NT2/D1 (cell line): ENCODE results near the gene PIGO.
A peak's percentile ranks its signal among the peaks of the same experiment; 100 is the strongest.

Source experiments
- DNase-seq: peaks from one replicate; pipeline ENCODE4 v3.0.0-alpha.2; 2011; ENCODE audit warnings: low read depth, low spot score
- H3K27me3 ChIP-seq: 2 replicates; pipeline ENCODE4 v1.6.0; 2011; ENCODE audit warnings: mild to moderate bottlenecking; ENCODE audit not compliant: insufficient read length, insufficient read depth
- H3K36me3 ChIP-seq: 2 replicates; pipeline ENCODE4 v1.6.1; 2011; ENCODE audit warnings: mild to moderate bottlenecking, low read length, mixed read lengths; ENCODE audit not compliant: insufficient read depth, insufficient read length
- H3K4me1 ChIP-seq: 2 replicates; pipeline ENCODE4 v1.5.1; 2011; ENCODE audit not compliant: insufficient read depth, insufficient read length
- H3K4me3 ChIP-seq: 2 replicates; pipeline ENCODE4 v1.5.1; 2011; ENCODE audit warnings: low read depth; ENCODE audit not compliant: insufficient read length
- H3K9ac ChIP-seq: 2 replicates; pipeline ENCODE4 v1.6.0; 2011; ENCODE audit warnings: low read depth; ENCODE audit not compliant: insufficient read length
- H3K9me3 ChIP-seq: 2 replicates; pipeline ENCODE4 v1.5.1; 2011; ENCODE audit warnings: mild to moderate bottlenecking, low read length; ENCODE audit not compliant: insufficient read depth
- SUZ12 ChIP-seq: IDR thresholded peaks from 2 replicates; pipeline ENCODE4 v1.6.1; 2011; ENCODE audit not compliant: insufficient read length, insufficient read depth; ENCODE audit errors: extremely low read depth
- YY1 ChIP-seq: IDR thresholded peaks from 2 replicates; pipeline ENCODE4 v1.6.1; 2011; ENCODE audit not compliant: insufficient read length, insufficient read depth
- ZNF274 ChIP-seq: IDR thresholded peaks from 2 replicates; pipeline ENCODE4 v1.6.1; 2011; ENCODE audit warnings: mild to moderate bottlenecking, low read depth, low read length

Gene PIGO

GRCh38 chr9:35085078-35085477 is 11.3 kb downstream of the PIGO start:
- Histone ChIP-seq H3K9me3 (no peaks in the 10 kb centered on the region), H3K4me1 (peaks cover 2% of the 10 kb centered on the region), H3K9ac (no peak overlapping the region), H3K27me3 (no peaks in the 10 kb centered on the region), H3K4me3 (no peak overlapping the region), H3K36me3 (peaks cover 46% of the 10 kb centered on the region)
- DNase-seq, result no peak
- no peak for TF ChIP-seq YY1
- TF ChIP-seq SUZ12, result no peak
- no peak for TF ChIP-seq ZNF274

GRCh38 chr9:35079426-35080341 is 16.7 kb downstream of the PIGO start, which contains the start of gene FANCG:
FANCG (minus strand) TSS chr9:35079942; CDS start chr9:35079524, 418 bp downstream.
- TF ChIP-seq SUZ12 (no peak), YY1 (no peak), ZNF274 (no peak)

GRCh38 chr9:35079041-35079425 is 17.4 kb downstream of the PIGO start:
- peak overlapping the region; percentile 84 for H3K9ac ChIP-seq
- H3K36me3 ChIP-seq, result peaks cover 43% of the 10 kb centered on the region
- no peak for DNase-seq
- H3K27me3 ChIP-seq, result no peaks in the 10 kb centered on the region
- peak overlapping the region; percentile 79 for H3K4me3 ChIP-seq
- TF ChIP-seq YY1 (no peak), SUZ12 (no peak), ZNF274 (no peak)
- H3K4me1 ChIP-seq, result peaks cover 8% of the 10 kb centered on the region
- no peaks in the 10 kb centered on the region for H3K9me3 ChIP-seq

More at GRCh38 chr9:35079426-35080341, 16.7 kb downstream of the PIGO start, which contains the start of gene FANCG:
- peak within 1 kb of the TSS; percentile 79 for H3K4me3 ChIP-seq
- H3K9ac ChIP-seq, result peak within 1 kb of the TSS; percentile 84
- peaks cover 38% of the 10 kb centered on the region for H3K36me3 ChIP-seq
- H3K9me3 ChIP-seq, result no peaks in the 10 kb centered on the region
- no peaks in the 10 kb centered on the region for H3K27me3 ChIP-seq
- peak; percentile 91 for DNase-seq
- H3K4me1 ChIP-seq, result peaks cover 8% of the 10 kb centered on the region

- no peaks in the 10 kb centered on the region for H3K9me3 ChIP-seq
- TF ChIP-seq YY1 (no peak), ZNF274 (no peak), SUZ12 (no peak)
- DNase-seq, result no peak
- H3K27me3 ChIP-seq, result no peaks in the 10 kb centered on the region
- peak overlapping the region; percentile 84 for H3K9ac ChIP-seq
- H3K4me3 ChIP-seq, result peak overlapping the region; percentile 79
- peaks cover 8% of the 10 kb centered on the region for H3K4me1 ChIP-seq
- H3K36me3 ChIP-seq, result peaks cover 53% of the 10 kb centered on the region
These were observed 18.3 kb downstream of the PIGO start for GRCh38 chr9:35078066-35078465.

- no peak for DNase-seq
- H3K36me3 ChIP-seq, result peaks cover 54% of the 10 kb centered on the region
- H3K9ac ChIP-seq, result no peak overlapping the region
- no peaks in the 10 kb centered on the region for H3K27me3 ChIP-seq
- H3K9me3 ChIP-seq, result no peaks in the 10 kb centered on the region
- peaks cover 8% of the 10 kb centered on the region for H3K4me1 ChIP-seq
- no peak for TF ChIP-seq YY1
- H3K4me3 ChIP-seq, result no peak overlapping the region
These were observed 19.5 kb downstream of the PIGO start for GRCh38 chr9:35076848-35077247.

- Histone ChIP-seq H3K9me3 (no peaks in the 10 kb centered on the region), H3K9ac (no peak overlapping the region), H3K36me3 (peaks cover 67% of the 10 kb centered on the region), H3K4me3 (no peak overlapping the region), H3K4me1 (peaks cover 6% of the 10 kb centered on the region), H3K27me3 (no peaks in the 10 kb centered on the region)
- DNase-seq, result no peak
- TF ChIP-seq SUZ12, result no peak
- no peak for TF ChIP-seq ZNF274
- no peak for TF ChIP-seq YY1
These were observed 21.0 kb downstream of the PIGO start for GRCh38 chr9:35075358-35075757.

- Histone ChIP-seq H3K27me3 (no peaks in the 10 kb centered on the region), H3K36me3 (peaks cover 73% of the 10 kb centered on the region), H3K4me3 (no peak overlapping the region), H3K9me3 (no peaks in the 10 kb centered on the region), H3K9ac (no peak overlapping the region), H3K4me1 (peaks cover 11% of the 10 kb centered on the region)
- no peak for DNase-seq
- TF ChIP-seq SUZ12, result no peak
- no peak for TF ChIP-seq ZNF274
- TF ChIP-seq YY1, result no peak
These were observed 21.6 kb downstream of the PIGO start for GRCh38 chr9:35074791-35075190.
